KOPT-K1 (cell line): ENCODE measurements around the gene ZNF74.
"Not testable (repeated sequence)": the region's sequence is repeated elsewhere in the genome, so short reads cannot be mapped to it uniquely, and the experiment has no call there.

Experiments
- H3K27ac ChIP-seq: fragments of 200-600 bp; sonication (generic); 2 replicates; pipeline ENCODE4 v1.5.1; 2016; ENCODE audit warnings: antibody characterized with exemption, mild to moderate bottlenecking, low read depth, low read length; ENCODE audit not compliant: poor library complexity, severe bottlenecking
- H3K36me3 ChIP-seq: fragments of 200-600 bp; sonication (generic); 2 replicates; pipeline ENCODE4 v1.5.1; 2017; ENCODE audit warnings: antibody characterized with exemption, mild to moderate bottlenecking, low read length, moderate library complexity; ENCODE audit not compliant: insufficient read depth
- H3K9me3 ChIP-seq: fragments of 200-600 bp; sonication (generic); 2 replicates; pipeline ENCODE4 v1.5.1; 2017; ENCODE audit warnings: antibody characterized with exemption, low read length, mild to moderate bottlenecking; ENCODE audit not compliant: insufficient read depth, poor library complexity, severe bottlenecking

The ZNF74 gene

DNA sequence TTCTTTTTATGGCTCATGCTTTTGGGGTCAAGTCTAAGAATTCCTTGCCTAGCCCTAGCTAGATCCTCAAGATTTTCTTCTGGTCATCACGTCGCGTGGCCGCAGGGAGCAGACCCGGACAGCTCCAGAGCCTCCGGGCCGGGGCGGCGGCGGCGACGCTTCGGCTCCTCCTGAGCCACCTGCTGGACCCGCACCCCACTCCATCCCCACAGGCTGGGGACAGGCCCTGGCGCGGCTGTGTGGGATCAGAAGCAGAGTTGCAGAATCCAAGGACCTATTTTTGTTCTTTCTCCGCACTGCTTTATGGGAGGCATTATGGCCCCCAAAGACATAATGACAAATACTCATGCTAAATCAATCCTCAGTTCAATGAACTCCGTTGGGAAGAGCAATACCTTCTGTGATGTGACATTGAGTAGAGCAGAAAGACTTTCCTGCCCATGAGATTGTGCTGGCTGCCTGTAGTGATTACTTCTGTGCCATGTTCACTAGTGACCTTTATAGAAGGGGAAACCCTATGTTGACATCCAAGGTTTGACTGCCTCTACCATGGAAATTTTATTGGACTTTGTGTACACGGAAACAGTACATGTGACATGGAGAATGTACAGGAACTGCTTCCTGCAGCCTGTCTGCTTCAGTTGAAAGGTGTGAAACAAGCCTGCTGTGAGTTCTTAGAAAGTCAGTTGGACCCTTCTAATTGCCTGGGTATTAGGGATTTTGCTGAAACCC, 56.0 kb downstream of the ZNF74 start:
- H3K36me3 ChIP-seq, result peaks cover 8% of the 10 kb centered on the region; the same call in 1 of the 2 replicates
- H3K27ac ChIP-seq, result no peak overlapping the region
- no peaks in the 10 kb centered on the region for H3K9me3 ChIP-seq

GRCh38 chr22:20450551-20450906, 56.6 kb downstream of the ZNF74 start:
- no peak overlapping the region for H3K27ac ChIP-seq
- peaks cover 13% of the 10 kb centered on the region; the same call in 1 of the 2 replicates for H3K36me3 ChIP-seq
- H3K9me3 ChIP-seq, result no peaks in the 10 kb centered on the region

- not testable (repeated sequence) for H3K27ac ChIP-seq, H3K9me3 ChIP-seq
- peaks cover 14% of the 10 kb centered on the region; the same call in 1 of the 2 replicates for H3K36me3 ChIP-seq
These were observed 57.3 kb downstream of the ZNF74 start for GRCh38 chr22:20451129-20451778.

DNA sequence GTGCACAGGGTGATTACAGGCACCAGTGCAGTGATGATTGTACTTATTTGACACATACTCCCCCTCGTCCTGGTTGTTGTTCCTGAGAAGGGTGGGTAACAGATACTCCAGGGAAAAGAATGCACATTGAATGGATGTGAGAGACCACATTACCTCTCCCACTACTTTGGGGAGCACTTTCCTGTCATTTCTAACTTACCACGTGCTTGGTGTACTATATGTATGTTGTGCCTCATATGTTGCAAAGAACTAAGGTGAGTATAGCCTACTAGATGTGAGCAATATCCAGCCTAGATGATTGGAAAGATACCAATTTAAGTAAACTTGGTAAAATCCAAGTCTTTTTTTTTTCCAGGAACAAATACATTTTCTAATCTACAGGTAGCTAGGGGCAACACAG, 58.0 kb downstream of the ZNF74 start:
- Histone ChIP-seq H3K36me3 (peaks cover 15% of the 10 kb centered on the region; the same call in 1 of the 2 replicates), H3K9me3 (no peaks in the 10 kb centered on the region), H3K27ac (no peak overlapping the region)

DNA sequence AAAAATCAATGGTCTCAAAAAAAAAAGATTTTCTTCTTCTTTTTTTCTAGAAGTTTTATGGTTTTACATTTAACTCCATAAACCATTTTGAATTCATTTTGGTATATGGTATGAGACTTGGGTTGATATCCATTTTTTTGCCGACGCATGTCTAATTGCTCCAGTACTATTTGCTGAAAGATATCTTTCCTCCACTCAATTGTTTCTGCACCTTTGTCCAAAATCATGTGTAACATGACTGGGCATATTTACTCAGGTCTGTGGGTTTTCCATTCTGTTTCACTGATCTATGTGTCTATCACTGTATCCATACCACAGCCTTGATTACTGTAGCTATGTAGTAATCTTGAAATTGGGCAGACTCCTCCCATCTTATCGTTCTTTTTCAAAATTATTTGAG, 59.3 kb downstream of the ZNF74 start:
- Histone ChIP-seq H3K27ac (no peak overlapping the region), H3K36me3 (peaks cover 27% of the 10 kb centered on the region; the same call in 1 of the 2 replicates), H3K9me3 (no peaks in the 10 kb centered on the region)

- Histone ChIP-seq H3K27ac (no peak overlapping the region), H3K36me3 (peaks cover 30% of the 10 kb centered on the region; the same call in 1 of the 2 replicates), H3K9me3 (no peaks in the 10 kb centered on the region)
These were observed 61.7 kb downstream of the ZNF74 start for GRCh38 chr22:20455709-20456063.

DNA sequence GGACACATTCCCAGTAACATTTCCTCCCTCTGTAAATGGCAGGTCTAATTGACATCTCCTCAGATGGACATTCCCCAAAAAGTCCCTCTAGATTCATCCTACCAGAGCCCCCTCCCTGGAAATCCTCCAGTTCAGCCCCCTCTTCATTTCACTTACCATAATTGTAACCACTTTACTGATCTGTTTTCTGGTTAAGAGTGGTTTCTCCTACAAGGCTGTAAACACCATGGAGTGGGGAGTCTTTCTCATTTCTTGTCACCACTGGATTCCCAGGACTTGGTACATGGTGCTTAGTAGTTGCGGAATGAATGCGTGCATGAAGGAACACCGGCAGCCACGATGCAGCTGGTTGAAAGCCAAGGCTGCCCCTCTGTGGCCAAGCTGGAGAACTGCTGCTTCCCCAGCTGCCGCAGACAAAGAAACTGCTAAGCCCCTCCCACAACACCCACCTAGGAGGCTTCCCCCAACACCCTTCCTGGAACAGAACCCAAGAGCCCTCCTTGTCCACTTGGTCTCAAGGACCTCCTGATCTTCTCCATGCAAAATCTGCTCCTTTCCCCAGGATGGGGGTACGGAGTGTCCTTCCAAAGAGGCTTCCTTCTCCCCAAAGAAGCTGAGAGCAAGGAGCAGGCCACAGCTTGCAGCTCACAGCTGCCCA, 62.2 kb downstream of the ZNF74 start:
- no peak overlapping the region for H3K27ac ChIP-seq

GRCh38 chr22:20456722-20457076, 62.7 kb downstream of the ZNF74 start:
- Histone ChIP-seq H3K36me3 (peaks cover 28% of the 10 kb centered on the region), H3K9me3 (no peaks in the 10 kb centered on the region), H3K27ac (no peak overlapping the region)

More for the DNA sequence above, 62.2 kb downstream of the ZNF74 start:
- no peaks in the 10 kb centered on the region for H3K9me3 ChIP-seq
- peaks cover 33% of the 10 kb centered on the region for H3K36me3 ChIP-seq

GRCh38 chr22:20457506-20458240, 63.7 kb downstream of the ZNF74 start:
- Histone ChIP-seq H3K36me3 (peaks cover 27% of the 10 kb centered on the region), H3K27ac (no peak overlapping the region), H3K9me3 (no peaks in the 10 kb centered on the region)
